Lower leg skin (tissue), 4 donors: ENCODE results near the gene PTPN2. TPM values are rescaled to one million over a fixed set of nuclear protein-coding genes. Genes with fewer than 3 reads are reported as not detected.
A peak's percentile ranks its signal among the peaks of the same experiment; 100 is the strongest.

Experiments used
- DNase-seq, 2 donors: peaks; one replicate each; pipeline ENCODE4 v3.0.0-alpha.2; 2019; ENCODE audit warnings: low spot score in 2 of 2
- H3K4me3 ChIP-seq: fragments of 200-600 bp; sonication (generic); 2 replicates; pipeline ENCODE4 v1.5.1; 2017; ENCODE audit warnings: mild to moderate bottlenecking, low read depth; ENCODE audit not compliant: poor library complexity, severe bottlenecking
- CTCF ChIP-seq, 3 donors: fragments of 450-650 bp; IDR thresholded peaks; one replicate each; pipeline ENCODE4 v1.5.1; 2016; ENCODE audit warnings: antibody characterized with exemption in 3 of 3, mild to moderate bottlenecking in 3 of 3, moderate library complexity in 2 of 3
- POLR2A ChIP-seq, 2 donors: fragments of 450-650 bp; IDR thresholded peaks; one replicate each; pipeline ENCODE4 v1.6.1; 2016 to 2017; ENCODE audit warnings: antibody characterized with exemption in 2 of 2, mild to moderate bottlenecking in 1 of 2, moderate library complexity in 1 of 2
- WGBS, 2 donors: methylation state at CpG; one replicate each; pipeline ENCODE4 v1.1.5; 2018; 5-methylcytosine and 5-hydroxymethylcytosine counted together
- intact Hi-C: fragments of 100-400 bp; cut with DNase I; formaldehyde crosslinking; loops from one replicate; pipeline ENCODE4 v1.15.0; 2023; ENCODE audit warnings: low total_unique reads
- total RNA-seq, 4 donors: library from RNA; depleted of rRNA; stranded (reverse); fragments of >200 nt; gene quantifications; one replicate each; pipeline ENCODE4 v1.1.0, GENCODE V29; 2016

PTPN2 gene
- total RNA-seq, 4 donors from 2014 or later = 26.0 to 53.2 (median 40.4) TPM

- TF ChIP-seq POLR2A (IDR thresholded peaks at IDR 0.05) = no peak
- TF ChIP-seq CTCF (IDR thresholded peaks at IDR 0.05) = no peak
- intact Hi-C loops = no loop called here
- WGBS, 2 donors = 68 to 78% methylated on average over 6 of the region's 6 CpGs
- H3K4me3 ChIP-seq = no peak overlapping the region
- DNase-seq = peak in 1 of 2 donors; percentile 34
Observed at GRCh38 chr18:12772111-12772510, 111.9 kb downstream of the PTPN2 start.

DNA sequence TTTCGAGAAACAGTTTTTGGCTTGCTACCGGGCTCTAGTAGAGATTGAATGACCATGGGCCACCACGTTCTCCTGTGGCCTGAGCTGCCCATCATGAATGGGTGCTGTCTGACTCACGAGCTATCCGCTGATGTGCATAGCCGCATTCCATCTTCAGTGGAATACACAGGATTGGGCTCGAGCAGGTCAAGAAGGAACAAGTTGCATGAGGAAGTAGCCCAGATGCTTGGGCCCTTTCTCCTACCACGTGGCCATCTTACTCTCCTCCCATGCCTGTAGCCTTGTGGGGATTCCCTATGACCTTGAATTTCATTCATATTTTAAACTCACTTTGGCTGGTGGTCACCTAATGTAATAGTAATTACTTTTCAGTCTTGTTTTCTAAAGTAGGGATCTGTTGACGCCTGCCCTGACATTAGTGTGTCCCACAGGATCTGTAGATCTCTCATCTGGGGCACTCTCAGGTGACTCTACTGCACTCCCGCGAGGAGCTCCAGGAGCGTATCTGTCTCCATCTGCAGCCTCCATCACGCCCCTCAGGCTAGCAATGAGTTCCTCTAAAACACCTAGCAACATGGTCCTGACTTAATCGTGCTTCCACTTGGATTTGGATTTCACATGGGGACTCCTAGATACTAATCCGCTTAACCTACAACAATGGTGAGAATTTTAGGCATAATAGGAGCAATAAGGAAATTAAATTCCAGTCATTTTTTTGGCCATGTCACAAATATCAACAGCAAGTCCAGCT is 113.4 kb downstream of the PTPN2 start:
- intact Hi-C loops = no loop called here
- no peak for DNase-seq
- no peak overlapping the region for H3K4me3 ChIP-seq
- WGBS, 2 donors = 89 to 90% methylated on average over 15 of the region's 15 CpGs
- TF ChIP-seq POLR2A (IDR thresholded peaks at IDR 0.05) (no peak), CTCF (IDR thresholded peaks at IDR 0.05) (no peak)

DNA sequence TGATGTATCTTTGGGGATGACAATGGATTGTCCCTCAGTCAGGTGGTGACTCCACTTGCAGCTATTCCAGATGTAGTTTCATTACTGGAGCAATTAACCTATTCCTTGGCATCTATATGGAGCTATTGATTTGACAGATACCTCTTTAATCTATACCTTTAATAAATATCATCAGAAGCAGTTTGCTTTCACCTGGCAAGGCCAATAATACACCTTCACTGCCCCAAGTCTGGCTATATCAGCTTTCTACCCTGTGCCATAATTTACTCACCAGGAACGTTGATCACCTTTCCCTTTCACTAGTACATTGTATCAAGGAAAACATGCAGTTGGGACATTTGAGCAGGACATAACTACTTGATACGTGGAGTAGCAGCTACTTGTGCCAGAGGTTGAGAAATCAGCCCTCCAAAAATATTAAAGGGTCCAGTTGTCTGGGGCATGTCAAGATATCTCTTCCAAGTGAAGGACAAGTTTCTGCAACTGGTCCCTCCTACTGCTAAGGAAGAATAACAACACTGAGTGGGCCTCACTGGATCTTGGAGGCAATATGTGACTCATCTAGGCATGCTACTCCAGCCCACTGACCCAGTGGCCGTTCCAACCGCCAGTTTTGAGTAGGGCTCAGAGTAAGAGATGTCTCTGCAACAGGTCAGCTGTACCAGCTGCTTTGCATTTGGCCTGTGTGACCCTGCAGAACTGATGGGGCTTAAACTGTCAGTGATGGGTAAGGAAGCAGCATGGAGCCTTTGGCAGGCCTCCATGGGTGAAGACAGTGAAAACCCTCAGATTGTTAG is 114.2 kb downstream of the PTPN2 start:
- no peak overlapping the region for H3K4me3 ChIP-seq
- WGBS, 2 donors = 83 to 89% methylated on average over 4 of the region's 4 CpGs
- no peak for TF ChIP-seq POLR2A (IDR thresholded peaks at IDR 0.05)
- TF ChIP-seq CTCF (IDR thresholded peaks at IDR 0.05) = no peak
- no peak for DNase-seq
- intact Hi-C loops = no loop called here

DNA sequence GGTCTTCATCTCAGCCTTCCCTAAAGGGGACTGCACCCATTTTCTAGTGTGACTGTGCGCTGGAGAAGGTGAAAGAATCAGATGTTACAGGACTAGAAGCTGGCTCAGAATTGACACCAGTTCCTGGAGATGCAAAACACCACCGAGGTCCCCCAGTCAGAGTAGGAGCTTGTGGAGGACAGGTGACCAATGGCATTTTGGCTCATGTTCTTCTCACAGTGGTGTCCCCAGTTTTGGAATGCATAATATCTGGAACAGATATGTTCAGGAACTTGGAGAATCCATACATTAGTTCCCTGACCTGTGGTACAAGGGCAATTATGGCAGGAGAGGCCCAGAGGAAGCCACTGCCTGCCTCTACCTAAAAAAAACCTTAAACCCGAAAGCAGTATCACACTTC is 114.9 kb downstream of the PTPN2 start:
- DNase-seq = no peak
- TF ChIP-seq POLR2A (IDR thresholded peaks at IDR 0.05) (no peak), CTCF (IDR thresholded peaks at IDR 0.05) (no peak)
- WGBS, 2 donors = 88 to 93% methylated on average over 3 of the region's 3 CpGs
- intact Hi-C loops = no loop called here
- no peak overlapping the region for H3K4me3 ChIP-seq

DNA sequence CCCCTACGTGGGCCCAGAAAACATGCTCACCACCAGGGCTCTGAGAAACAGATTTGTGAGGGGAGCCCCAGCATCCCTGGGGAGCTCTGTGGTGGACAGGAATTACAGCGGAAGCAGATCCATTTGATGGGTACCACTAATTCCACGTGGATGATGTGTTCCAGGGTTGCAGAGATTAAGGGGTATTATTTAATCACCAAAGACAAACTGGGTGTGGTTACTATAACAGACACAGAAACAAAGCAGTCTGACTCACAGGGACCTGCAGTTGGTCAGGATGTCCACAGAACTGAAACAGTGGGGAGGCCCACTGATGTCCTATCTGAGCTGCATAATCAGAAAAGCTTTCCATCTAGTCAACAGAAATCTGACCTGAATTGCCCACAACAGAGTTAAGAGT is 115.4 kb downstream of the PTPN2 start:
- no peak for DNase-seq
- H3K4me3 ChIP-seq = no peak overlapping the region
- intact Hi-C loops = no loop called here
- WGBS, 2 donors = 75 to 90% methylated on average over 1 to 3 of the region's 3 CpGs
- TF ChIP-seq POLR2A (IDR thresholded peaks at IDR 0.05) = no peak
- TF ChIP-seq CTCF (IDR thresholded peaks at IDR 0.05) = no peak
